Measurements from ENCODE around the gene DAAM1.

DAAM1 gene

DNA sequence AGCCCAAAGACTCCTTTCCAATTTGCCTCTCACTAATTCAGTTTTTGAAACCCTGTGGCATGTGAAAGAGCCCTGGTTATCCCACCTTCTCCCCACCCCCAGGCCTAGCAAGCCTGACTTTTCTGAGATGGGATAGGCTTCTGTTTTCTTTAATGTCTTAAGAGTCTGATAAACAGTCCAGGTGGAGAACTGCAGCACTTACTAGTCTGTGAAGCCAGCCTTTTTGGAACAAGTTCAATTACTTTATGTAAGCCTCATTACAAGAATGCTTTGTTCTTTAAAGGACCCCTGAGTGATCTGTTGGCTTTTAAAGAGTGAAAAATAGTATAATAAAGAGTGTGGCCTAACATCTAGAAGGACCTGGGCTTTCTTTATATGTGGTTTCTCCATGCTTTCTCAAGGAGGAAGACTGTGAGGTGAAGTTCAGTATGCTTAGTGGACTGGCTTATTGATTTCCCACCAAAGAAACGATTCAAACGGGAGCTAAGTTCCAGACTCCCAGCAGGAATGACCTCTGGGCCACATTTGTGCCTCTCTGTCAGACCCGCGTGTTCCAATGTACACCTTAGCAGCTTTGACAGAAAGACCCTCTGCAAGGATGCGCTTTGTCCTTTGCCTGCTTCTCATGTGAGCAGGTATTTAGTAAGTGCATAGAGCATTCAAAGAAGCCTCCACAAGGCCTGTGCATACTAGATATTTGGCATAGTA lies 129.5 kb downstream of the DAAM1 start:
- no peak for DNase-seq

- no peak for DNase-seq
These were observed 130.4 kb downstream of the DAAM1 start for GRCh38 chr14:59318908-59319307.

DNA sequence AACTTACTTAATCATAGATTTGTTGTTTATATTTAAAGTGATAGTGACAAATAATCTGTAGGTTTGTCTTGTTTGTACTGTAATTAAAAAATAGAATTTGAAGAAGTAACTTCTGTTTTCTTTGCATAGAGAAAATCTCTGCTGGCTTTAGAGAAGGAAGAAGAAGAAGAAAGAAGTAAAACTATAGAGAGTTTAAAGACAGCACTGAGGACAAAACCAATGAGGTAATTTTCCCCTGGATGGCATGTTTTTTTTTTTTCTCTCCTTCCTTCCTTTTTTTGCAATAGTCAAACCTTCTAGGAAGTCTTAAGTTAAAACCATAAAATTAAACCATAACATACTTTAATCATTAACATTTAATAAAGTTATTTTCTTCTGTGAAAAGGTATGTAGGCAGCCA lies 131.9 kb downstream of the DAAM1 start:
- no peak for DNase-seq

DNA sequence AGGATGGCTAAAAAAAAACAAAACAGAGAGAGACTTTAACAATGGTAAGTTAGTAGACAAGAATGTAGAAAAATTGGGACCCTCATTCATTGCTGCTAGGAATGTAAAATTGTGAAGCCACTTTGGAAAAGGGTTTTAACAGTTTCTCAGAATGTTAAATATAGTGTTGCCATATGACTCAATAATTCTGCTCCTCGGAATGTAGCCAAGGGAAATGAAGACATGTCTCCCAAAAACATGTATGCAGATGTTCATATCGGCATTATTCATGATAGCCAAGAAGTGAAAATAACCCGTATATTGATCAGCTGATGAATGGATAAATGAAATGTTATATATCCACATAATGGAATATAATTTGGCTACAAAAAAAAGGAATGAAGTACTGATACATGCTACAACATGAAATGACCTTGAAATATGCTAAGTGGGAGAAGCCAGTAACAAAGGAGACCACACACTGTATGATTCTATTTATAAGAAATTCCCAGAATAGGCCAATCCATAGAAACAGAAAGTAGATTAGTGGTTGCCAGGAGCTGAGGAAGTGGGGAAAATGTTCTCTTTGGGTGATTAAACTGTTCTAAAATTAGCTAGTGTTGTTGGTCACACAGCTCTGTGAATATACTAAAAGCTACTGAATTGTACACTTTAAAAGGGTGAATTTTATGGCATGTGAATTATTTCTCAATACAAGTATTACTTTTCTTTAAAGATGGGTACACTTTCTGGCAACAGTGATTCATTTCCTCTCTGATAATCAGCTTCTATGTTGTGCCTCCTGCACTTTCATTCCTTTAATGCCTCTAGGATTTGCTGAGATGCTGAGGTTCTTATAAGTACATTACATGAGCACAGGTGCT lies 132.5 kb downstream of the DAAM1 start:
- no peak for DNase-seq

DNA sequence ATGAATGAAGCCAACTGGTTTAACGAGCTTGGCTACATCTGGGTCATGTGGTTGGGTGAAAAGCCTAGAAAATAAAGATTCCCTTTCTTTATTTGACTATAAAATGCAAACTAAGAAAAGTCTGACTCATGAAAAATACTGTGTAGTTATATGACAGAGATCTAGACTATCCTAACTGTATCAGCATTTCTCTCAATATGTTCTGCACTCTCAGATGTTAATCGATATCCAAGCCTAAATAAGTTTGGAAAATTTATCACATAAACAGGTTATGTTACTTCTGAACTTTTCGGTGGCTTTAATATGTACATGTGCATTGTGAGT lies 133.1 kb downstream of the DAAM1 start:
- DNase-seq = no peak

- no peak for DNase-seq
These were observed 137.4 kb downstream of the DAAM1 start for GRCh38 chr14:59325906-59326305.

DNA sequence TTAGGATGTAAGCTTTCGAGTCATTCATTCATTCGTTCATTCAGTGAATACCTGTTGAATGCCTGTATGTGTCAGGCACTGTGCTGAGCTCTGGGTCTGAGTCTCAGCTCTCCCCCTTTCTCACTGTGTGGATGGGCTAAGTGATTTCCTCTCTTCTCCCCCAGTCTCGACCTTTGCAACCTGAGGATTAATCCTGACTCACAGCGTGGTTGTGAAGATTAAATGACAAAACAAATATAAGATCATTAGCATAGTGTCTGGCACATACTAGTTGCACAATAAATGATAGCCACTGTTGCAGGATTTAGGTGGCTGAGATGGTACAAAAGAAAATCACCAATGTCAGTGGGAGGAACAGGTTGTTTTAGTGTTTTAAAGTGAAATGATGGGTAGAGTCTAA lies 140.0 kb downstream of the DAAM1 start:
- DNase-seq = no peak

DNA sequence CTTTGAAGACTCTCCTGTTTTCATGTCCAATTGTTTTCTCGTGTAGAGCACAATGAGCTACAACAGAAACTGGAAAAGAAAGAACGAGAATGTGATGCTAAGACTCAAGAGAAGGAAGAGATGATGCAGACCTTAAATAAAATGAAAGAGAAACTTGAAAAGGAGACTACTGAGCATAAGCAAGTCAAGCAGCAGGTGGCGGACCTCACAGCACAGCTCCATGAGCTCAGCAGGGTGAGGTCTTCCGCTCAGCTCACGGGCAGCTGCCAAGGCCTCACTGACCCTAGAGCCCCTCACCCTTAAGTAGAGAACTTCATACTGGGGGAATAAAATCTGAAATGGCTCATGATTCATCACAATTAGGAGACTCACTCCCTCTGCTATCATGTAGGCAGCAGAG lies 142.0 kb downstream of the DAAM1 start:
- no peak for DNase-seq

GRCh38 chr14:59331217-59331616 lies 142.8 kb downstream of the DAAM1 start:
- no peak for DNase-seq

GRCh38 chr14:59332727-59333126 lies 144.3 kb downstream of the DAAM1 start:
- DNase-seq = no peak

- DNase-seq = no peak
These were observed 144.8 kb downstream of the DAAM1 start for GRCh38 chr14:59333235-59333634.

- DNase-seq = no peak
These were observed 145.2 kb downstream of the DAAM1 start for GRCh38 chr14:59333668-59334067.

GRCh38 chr14:59334253-59334652 lies 145.8 kb downstream of the DAAM1 start:
- DNase-seq = no peak

- DNase-seq = no peak
These were observed 147.6 kb downstream of the DAAM1 start for GRCh38 chr14:59336098-59336497.

- no peak for DNase-seq
These were observed 148.2 kb downstream of the DAAM1 start for GRCh38 chr14:59336706-59337105.

DNA sequence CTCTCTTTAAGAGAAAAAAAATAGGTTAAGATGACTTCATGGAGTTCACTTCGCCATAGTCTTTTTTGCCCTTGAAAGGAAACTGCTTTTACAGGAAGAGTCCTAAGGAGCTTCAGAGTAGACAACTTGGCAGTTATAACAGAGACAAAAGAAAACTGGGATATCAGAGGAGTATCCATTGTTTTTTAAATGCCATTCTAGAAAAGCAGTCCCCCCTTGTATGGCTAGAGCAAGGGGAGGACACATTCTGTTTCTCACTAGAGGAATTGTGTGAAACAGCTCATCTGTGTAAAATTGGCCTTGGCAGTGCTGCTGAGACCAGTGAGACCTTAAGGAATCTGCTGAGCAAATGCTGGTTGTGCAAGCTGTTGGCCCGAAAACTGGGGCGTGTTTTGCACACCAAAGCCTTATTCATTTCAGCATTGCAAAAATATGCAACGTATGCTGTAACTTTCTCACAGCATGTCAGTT lies 148.7 kb downstream of the DAAM1 start:
- no peak for DNase-seq

DNA sequence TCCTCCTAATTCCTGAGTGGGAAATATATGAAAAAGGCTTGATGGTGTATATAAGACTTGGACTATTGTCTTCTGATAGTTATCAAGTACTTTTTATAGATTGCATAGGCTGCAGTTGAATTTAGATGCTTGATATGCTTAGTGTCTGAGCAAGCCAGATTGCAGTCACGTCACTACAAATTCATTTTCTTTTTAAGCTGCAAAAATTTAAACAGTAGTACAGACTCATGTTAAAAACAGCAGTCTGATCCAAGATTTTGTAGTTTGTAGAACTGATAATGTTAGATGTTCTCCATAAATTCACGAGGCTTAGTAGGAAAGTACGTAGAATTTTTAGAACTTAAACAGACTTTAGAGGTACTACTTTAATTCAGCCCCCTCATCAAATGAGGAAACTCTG lies 150.3 kb downstream of the DAAM1 start:
- no peak for DNase-seq

DNA sequence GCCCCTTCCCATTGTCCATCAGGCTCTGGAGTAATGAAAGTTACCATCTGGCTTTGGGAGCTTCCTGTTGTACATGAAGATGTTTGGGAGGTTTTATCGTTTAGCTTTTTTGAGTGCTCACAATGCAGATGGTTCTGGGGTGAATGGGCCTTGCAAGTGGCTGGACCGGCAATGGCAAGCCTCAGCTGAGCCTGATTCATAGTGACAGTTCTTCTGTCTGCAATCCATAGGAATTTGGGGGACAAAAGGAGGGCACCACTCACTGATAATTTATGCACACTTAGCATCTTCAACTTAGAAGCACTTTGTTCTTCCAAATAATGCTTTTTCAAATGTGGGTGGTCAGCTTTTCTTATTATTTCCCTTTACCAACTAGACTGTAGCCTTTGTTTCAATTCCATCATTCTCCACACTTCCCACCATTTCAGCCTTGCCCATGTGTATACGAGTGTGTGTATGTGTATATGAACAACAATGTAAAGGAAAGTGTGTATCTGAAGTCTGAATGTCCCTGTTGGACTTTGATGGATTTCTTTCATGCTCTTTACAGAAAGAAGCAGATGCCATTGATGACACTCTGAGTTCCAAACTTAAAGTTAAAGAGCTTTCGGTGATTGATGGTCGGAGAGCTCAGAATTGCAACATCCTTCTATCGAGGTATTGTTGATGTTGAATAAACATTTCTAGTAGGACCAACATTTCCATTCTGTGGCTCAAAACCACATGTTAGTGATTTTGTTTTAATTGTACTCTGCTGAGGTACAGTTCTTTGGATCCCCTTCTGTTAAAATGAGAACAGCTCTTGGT lies 151.3 kb downstream of the DAAM1 start:
- DNase-seq = no peak

GRCh38 chr14:59341858-59342477 lies 153.5 kb downstream of the DAAM1 start:
- DNase-seq = no peak

DNA sequence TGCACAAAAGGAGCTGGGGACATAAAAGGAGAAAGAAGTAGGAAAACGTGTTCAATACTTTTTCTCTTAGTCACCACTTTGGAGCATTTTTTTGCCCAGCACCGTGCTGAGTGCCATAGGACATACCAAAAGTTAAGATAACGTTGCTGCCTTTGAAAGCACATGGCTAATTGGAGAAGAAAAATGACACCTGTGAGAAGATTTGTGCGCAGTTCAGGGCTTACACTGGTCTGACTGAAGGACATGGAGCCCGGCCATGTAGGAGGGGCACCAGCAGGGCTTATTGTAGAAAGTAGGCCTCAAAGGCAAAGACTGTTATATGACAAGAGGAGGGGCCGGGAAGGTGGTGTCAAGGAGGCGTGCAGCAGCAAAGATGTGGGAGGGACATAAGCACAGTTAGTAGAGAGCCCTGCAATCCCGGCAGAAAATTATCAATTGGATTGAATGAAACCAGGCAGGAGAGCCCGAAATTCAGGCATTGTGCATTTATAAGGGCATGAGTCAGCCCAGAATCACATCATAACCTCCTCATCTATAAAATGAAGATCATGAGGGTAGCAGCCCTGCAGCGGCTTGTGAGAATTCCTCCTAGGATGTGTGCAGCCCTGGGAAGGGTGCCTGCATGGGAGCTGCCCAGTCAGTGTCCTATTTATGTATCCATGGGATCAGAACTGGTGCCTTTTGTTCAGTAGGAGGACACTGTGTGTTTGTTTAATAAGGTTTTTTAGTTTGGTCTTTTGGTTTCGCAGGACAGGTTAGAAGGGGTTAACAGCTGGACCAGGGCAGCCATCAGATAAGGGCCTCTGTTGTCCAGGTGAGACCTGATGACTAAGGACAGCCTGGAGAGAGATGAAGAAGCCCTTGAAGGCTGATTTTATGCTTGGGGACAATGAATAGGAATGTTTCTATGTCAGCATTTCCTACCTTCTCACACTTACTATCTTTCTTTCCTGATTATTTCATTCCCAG lies 154.3 kb downstream of the DAAM1 start:
- DNase-seq = no peak

GRCh38 chr14:59343585-59343984 lies 155.1 kb downstream of the DAAM1 start:
- no peak for DNase-seq

- no peak for DNase-seq
These were observed 155.5 kb downstream of the DAAM1 start for GRCh38 chr14:59344016-59344415.
